Epithelial cell of esophagus (primary cell): ENCODE data around the gene SCN5A.

Experiments used
- DNase-seq: peaks from one replicate; pipeline ENCODE4 v3.0.0; 2010; ENCODE audit warnings: low read depth
- H3K4me3 ChIP-seq: 2 replicates; pipeline ENCODE4 v1.5.1; 2011; ENCODE audit warnings: mild to moderate bottlenecking, low read length, control low read depth
- CTCF ChIP-seq: IDR thresholded peaks from 2 replicates; pipeline ENCODE4 v1.5.1; 2011; ENCODE audit warnings: low read depth, mild to moderate bottlenecking, low read length, control low read depth, inconsistent platforms; ENCODE audit not compliant: insufficient read depth; ENCODE audit errors: missing control alignments

Gene SCN5A

DNA sequence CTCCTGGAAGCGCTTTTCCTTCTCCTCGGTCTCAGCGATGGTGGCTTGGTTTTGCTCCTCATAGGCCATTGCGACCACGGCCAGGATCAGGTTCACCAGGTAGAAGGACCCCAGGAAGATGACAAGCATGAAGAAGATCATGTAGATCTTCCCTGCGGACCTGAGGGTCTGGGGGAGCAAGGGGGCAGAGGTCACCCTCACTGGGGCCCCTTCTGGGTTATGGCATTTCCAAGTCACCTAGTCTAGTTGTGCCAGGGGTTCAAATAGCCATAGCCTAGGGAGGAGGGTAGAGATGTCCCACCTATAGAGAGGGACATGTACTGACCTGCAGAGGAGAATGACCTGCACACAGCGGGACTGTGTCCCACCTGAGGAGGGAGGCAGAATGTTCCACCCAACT, 43.5 kb downstream of the SCN5A start:
- H3K4me3 ChIP-seq: no peak overlapping the region
- no peak for DNase-seq
- TF ChIP-seq CTCF: no peak

GRCh38 chr3:38604246-38604645, 45.2 kb downstream of the SCN5A start:
- no peak for DNase-seq
- no peak overlapping the region for H3K4me3 ChIP-seq
- TF ChIP-seq CTCF: no peak

DNA sequence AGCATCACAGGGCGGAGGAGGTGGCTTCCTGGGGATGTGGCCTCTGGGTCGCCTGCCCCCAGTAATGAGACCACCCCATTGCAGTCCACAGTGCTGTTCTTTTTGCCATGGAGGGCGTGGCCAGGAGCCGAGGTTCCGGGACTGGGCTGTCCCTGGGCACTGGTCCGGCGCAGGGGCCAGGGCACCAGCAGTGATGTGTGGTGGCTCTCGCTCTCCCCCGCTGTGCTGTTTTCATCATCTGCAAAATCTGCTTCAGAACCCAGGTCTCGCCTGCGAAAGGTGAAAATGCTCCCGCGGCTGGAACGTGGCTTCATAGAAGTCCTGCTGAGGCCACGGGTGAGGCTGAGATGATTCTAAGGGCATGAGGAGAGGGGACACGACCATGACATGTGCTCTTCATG, 45.8 kb downstream of the SCN5A start:
- DNase-seq: no peak
- no peak overlapping the region for H3K4me3 ChIP-seq
- TF ChIP-seq CTCF: no peak

GRCh38 chr3:38602576-38603250, 46.8 kb downstream of the SCN5A start:
- no peak for DNase-seq
- TF ChIP-seq CTCF: no peak
- no peak overlapping the region for H3K4me3 ChIP-seq

DNA sequence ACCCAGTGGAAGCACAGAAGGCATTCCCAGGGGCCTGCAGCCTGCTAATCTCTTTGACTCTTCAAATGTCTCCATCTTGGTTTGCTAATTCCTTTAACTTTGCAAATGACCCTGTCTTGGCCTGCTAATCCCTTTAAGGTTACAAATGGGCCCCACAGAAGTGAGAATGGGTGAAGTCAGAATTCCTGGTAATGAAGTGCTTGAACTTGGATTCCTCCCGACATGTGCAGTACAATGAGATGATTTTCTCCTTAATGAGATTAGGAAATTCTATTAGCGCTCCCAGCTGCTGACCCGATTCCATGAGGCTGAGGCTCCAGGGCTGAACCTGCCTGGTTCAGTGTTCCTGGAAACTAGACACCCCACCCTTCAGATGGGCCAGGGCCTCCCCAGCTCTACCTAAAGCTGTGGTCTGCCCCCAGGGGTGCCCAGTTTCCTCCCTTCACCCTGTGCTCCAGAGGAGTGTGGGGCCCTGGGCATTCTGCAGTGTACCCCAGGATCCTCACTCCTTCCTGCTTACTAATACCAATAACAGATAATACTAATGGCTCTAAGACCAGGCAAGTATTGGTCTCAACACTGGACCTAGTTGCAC, 47.4 kb downstream of the SCN5A start:
- DNase-seq: no peak
- no peak overlapping the region for H3K4me3 ChIP-seq
- TF ChIP-seq CTCF: no peak

- DNase-seq: no peak
- TF ChIP-seq CTCF: no peak
- H3K4me3 ChIP-seq: no peak overlapping the region
These were observed 48.9 kb downstream of the SCN5A start for GRCh38 chr3:38600551-38600950.

GRCh38 chr3:38599886-38600285, 49.6 kb downstream of the SCN5A start:
- DNase-seq: no peak
- TF ChIP-seq CTCF: no peak
- no peak overlapping the region for H3K4me3 ChIP-seq
